HG02678 (cell line): ENCODE data around the gene CRKL.
A peak's percentile ranks its signal among the peaks of the same experiment; 100 is the strongest.
"Not testable (repeated sequence)": the region's sequence is repeated elsewhere in the genome, so short reads cannot be mapped to it uniquely, and the experiment has no call there.

Experiments
- ATAC-seq: cut with Tn5 transposase; IDR thresholded peaks from one replicate; pipeline ENCODE4 v1.9.1; 2021; ENCODE audit warnings: mild to moderate bottlenecking, moderate library complexity; ENCODE audit not compliant: unreplicated experiment

The CRKL gene

GRCh38 chr22:20931126-20931654 lies 14.0 kb downstream of the CRKL start:
- ATAC-seq = no peak

DNA sequence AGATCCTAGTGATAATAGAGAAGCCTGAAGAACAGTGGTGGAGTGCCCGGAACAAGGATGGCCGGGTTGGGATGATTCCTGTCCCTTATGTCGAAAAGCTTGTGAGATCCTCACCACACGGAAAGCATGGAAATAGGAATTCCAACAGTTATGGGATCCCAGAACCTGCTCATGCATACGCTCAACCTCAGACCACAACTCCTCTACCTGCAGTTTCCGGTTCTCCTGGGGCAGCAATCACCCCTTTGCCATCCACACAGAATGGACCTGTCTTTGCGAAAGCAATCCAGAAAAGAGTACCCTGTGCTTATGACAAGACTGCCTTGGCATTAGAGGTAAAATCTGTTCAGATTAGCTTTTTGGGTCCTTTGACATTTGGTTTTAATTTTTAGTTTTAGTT lies 16.7 kb downstream of the CRKL start:
- no peak for ATAC-seq

DNA sequence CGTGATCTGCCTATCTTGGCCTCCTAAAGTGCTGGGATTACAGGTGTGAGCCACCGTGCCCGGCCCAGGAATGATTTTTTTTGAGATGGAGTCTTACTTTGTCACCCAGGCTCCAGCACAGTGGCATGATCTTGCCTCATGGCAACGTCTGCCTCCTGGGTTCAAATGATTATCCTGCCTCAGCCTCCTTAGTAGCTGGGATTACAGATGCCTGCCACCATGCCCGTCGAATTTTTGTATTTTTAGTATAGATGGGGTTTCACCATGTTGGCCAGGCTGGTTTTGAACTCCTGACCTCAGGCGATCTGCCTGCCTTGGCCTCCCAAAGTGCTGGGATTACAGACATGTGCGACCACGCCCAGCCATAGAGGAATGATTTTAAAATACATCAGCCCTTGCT lies 17.8 kb downstream of the CRKL start:
- ATAC-seq = not testable (repeated sequence)

- not testable (repeated sequence) for ATAC-seq
Observed at GRCh38 chr22:20935780-20936539, 18.8 kb downstream of the CRKL start.

- ATAC-seq = peak; percentile 41
Observed at GRCh38 chr22:20937031-20937793, 20.0 kb downstream of the CRKL start.

- no peak for ATAC-seq
Observed at GRCh38 chr22:20937794-20938671, 20.8 kb downstream of the CRKL start.

DNA sequence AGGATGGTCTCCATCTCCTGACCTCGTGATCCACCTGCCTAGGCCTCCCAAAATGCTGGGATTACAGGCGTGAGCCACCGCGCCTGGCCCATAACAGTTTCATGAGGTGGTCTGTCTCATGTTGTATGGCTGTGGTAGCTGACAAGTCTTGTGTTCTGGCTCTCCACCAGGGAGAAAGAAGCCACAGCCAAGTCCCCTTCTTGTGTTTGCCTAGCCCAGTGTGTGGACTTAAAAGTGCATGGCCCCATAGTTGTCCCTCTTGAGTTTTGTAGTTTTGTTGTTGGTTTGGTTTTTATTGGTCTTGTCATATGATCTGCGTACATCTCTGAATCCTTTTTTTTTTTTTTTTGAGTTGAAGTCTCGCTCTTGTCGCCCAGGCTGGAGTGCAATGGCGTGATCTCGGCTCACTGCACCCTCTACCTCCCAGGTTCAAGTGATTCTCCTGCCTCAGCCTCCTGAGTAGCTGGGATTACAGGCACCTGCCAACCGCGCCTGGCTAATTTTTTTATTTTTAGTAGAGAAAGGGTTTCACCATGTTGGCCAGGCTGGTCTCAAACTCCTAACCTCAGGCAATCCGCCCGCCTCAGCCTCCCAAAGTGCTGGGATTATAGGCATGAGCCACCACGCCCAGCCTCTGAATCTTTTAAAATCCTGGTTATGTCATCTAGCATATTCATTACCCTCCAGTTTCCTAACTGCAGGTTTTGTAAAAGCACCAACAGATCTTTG lies 22.4 kb downstream of the CRKL start:
- not testable (repeated sequence) for ATAC-seq

DNA sequence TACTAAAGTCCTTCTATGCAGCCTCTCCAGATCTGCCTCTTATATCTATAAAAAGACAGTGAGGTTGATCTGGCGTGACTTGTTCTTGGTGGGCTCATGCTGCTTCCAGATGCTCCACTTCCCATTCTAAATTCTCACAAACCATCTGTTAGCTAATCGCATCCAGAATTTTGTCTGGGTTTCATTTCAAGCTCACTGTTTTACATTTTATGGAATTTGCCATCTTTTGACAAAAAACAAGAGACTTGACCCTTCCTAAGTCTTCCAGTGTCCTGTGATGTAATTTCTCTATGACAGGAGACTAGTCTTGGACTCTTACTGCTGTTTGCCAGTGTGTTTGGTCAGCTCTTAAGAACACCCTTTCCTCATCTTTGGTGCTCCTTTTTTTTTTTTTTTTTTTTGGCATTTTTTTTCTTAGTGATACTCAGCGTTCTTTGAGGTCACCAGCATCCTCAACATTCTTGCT lies 23.0 kb downstream of the CRKL start:
- no peak for ATAC-seq

DNA sequence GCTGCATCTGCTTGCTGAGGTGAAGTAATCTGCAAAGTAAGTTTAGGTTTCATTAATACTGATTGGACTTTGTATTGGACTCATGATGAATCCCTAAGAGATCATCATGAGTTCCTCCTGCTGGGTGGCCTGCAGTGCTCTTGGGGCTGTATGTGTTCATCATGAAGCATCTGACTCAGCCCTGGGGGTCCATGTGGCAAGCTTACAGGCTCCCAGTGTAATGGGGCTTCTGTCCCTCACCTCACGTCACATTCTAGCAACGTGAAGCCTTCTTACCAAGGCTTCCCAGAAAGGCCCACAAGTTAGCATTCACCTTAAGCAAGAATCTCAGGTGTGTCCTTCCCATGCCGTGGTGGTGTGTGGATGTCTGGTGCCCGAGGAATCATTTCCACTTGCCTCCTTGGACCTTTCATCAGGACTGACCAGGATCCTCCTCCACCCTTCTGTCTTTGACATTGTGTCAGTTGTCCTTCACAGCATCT lies 23.7 kb downstream of the CRKL start:
- ATAC-seq = no peak

DNA sequence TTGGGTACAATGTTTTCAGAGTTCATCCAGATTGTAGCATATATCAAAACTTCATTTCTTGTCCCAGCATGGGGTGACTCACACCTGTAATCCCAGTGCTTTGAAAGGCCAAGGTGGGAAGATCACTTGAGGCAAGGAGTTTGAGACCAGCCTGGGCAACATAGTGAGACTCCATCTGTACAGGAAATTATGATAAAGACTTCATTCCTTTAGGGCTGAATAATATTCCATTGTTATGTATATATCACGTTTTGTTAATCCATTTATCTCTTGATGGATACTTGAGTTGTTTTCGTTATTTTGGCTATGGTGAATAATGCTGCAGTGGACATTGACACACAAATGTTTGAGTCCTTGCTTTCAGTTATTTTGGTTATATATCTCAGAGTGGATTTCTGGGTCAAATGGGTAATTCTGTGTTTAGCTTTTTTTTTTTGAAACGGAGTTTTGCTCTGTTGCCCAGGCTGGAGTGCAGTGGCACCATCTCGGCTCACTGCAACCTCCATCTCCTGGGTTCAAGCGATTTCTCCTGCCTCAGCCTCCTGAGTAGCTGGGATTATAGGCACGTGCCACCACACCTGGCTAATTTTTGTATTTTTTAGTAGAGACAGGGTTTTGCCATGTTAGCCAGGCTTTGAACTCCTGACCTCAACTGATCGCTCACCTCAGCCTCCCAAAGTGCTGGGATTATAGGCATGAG lies 25.1 kb downstream of the CRKL start:
- ATAC-seq = not testable (repeated sequence)

- no peak for ATAC-seq
Observed at GRCh38 chr22:20943104-20943933, 26.1 kb downstream of the CRKL start.

DNA sequence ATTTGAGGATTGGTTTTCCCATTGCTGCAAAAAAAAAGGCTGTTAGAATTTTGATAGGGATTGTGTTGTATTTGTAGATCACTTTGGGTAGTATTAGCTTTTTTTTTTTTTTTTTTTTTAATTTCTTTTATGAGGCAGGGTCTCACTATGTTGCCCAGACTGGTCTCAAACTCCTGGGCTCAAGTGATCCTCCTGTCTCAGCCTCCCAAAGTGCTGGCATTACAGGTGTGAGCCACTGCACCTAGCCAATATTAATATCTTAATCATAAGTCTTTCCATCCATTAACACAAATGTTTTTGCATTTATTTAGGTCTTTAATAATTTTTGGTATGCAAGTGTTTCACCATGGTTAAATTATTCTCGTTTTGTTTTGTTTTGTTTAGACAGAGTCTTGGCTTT lies 26.8 kb downstream of the CRKL start:
- ATAC-seq = no peak

DNA sequence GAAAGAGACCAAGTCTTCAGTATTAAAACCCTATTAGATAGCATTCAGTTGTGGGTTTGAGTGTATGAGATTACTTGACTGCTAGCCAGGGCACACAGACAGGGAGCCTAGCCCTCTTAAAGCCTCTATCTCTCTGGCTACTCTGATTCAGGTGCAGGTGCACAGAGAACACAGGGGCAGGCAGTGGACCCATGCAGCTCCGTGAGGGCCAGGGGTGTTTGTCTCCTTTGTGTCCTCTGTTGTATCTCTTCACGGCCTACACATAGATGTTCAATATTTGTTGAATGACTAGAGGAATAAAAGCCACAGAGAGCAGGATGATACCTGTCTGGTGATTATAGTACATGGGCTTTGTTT lies 28.3 kb downstream of the CRKL start:
- ATAC-seq = no peak

DNA sequence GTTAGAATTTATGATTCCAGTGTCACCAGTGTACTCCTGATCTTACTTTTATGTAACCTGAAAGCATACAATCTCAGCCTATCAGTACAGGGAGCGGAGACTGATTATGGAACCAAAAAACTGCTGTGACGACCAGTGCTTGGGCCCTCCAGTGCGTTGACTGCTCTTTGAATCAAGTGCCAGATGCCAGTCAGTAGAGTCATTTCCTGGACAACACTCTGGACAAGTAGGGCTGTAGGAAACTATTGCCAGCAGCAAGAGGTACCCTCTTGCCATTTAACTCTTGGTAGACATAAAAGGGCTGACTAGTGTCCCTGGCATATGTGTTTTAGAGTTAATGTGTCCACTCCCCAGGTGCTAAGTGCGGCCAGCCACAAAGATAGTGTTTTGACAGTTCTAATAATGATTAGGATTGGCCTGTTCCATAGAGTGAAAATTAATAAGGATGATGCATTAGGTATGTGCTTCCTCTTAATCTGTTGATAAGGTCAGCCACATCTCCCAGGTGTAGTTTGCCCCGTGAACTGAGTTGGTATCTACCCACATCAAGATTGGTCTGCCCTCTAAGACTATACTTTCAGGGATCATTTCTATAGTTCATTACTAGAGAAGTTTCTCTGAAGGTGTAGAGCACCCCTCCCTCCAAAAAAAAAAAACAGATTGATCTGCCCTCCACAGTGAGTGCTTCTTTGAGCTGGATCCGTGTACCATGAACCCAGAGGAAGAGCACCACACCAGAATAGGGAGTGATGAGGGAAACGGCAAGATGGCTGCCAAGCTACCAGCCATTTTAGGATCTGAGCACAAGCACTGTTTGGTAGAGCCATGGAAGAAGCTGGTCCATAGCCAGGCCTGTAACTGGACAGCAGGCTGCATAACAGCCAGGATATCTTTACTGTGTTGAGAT lies 29.1 kb downstream of the CRKL start:
- ATAC-seq = no peak

DNA sequence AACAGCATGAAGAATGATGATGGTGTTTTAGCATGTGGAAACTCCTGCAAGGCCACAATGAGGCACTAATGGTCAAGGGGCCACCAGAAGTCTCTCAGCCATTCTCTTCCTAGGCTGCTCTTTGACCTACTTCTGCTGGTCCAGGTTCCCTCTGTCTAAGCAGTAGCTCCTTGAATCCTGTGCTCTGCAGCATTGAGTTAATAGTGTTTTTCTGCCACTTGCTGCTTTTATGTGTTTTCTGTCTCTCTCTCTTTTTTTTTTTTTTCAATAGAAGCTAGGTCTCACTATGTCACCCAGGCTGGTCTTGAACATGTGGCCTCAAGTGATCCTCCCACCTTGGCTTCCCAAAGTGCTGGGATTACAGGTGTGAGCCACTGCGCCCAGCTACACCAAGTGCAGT lies 29.8 kb downstream of the CRKL start:
- ATAC-seq = no peak

GRCh38 chr22:20948450-20948849 lies 31.2 kb downstream of the CRKL start:
- no peak for ATAC-seq

GRCh38 chr22:20948989-20949388 lies 31.8 kb downstream of the CRKL start:
- no peak for ATAC-seq

DNA sequence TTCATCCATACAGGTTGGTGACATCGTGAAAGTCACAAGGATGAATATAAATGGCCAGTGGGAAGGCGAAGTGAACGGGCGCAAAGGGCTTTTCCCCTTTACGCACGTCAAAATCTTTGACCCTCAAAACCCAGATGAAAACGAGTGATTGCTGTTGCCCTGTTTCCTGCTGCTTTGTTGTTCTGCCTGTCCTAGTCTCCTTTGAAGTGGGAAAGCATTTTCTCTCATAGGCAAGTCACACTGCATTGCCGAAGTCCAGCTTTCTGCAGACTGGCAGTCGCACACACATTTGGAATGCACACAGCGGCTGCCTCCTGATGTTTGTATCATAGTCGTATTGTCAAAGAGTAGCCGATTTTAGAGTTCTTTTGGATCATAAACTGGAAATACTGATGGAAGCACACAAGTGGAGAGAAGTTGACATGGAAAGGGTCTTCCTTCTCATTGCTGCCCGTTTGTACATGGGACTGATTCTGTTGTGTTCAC lies 32.5 kb downstream of the CRKL start:
- no peak for ATAC-seq
